ENCODE results near the gene SCD5. TPM values are rescaled to one million over a fixed set of nuclear protein-coding genes. Genes with fewer than 3 reads are reported as not detected.

SCD5 gene
- total and polyA plus RNA-seq, 2 of the 4 experiments (the other 2 are of a cell fraction) = 12.4 to 13.5 TPM

DNA sequence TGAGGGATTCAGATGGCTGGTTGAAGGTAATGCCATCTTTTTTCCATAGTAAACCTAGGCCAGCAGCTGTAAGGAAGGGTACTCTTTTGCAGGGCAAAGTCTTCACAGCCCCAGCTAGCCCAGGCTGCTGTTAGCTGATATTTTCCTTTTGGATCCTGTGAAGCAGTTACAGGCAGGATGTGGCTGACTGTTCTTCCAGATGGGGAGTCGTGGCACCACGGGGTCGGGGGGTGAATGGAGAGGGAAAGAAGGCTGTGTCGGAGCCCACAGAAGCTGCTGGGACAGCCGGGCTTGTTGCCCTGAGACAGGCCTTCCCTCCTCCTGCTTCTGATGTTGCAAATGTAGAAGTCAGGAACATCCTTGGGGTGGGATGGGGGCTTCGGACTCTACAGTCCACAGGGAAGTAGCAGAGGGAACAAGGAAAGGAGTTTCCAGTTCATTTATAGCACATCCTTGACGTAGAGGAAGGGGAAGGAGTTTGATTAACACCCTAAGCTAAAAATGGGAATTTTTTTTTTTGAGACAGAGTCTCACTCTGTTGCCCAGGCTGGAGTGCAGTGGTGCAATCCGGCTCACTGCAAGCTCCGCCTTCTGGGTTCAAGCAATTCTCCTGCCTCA lies 172.2 kb downstream of the SCD5 start:
- no peak overlapping the region for H2BK5ac ChIP-seq (ENCODE audit: low read depth, low read length, poor library complexity, severe bottlenecking)
- H3K27me3 ChIP-seq (ENCODE audit: control insufficient read depth, insufficient read depth, low read length) = no peaks in the 10 kb centered on the region; the same call in 1 of the 2 replicates
- ChIA-PET POLR2A (ENCODE audit: unreplicated experiment) (no interaction called here), CTCF (no interaction called here)
- no peak overlapping the region for H3K56ac ChIP-seq (ENCODE audit: extremely low read depth, insufficient read depth, low read length)
- peaks cover 6% of the 10 kb centered on the region; the same call in 1 of the 2 replicates for H3K9me1 ChIP-seq (ENCODE audit: insufficient read depth, low read length)
- H4K5ac ChIP-seq (ENCODE audit: low read depth, low read length) = no peak overlapping the region
- no peak overlapping the region for H3K4ac ChIP-seq (ENCODE audit: low read depth, low read length)
- no peak overlapping the region for H2BK20ac ChIP-seq (ENCODE audit: low read depth, low read length)
- H4K20me1 ChIP-seq (ENCODE audit: insufficient read depth, low read length) = no peaks in the 10 kb centered on the region
- H2AFZ ChIP-seq (replicated peaks; ENCODE audit: low read length, poor library complexity) = no peak overlapping the region
- no peaks in the 10 kb centered on the region for H3K79me1 ChIP-seq (ENCODE audit: low read depth in 1 of 2, low read length in 2 of 2)
- H2AK9ac ChIP-seq (replicated peaks; ENCODE audit: low read depth, low read length, poor library complexity) = no peak overlapping the region
- H2BK120ac ChIP-seq (ENCODE audit: low read depth, low read length) = no peak overlapping the region
- BruUV-seq (replicated peaks) = no TSS peak
- H4K91ac ChIP-seq (ENCODE audit: insufficient read depth, low read depth, low read length) = no peak overlapping the region
- H3K4me3 ChIP-seq (ENCODE audit: insufficient read depth, low read depth, low read length) = no peak overlapping the region
- no peak overlapping the region for H3K18ac ChIP-seq (ENCODE audit: low read depth, low read length)
- DNase-seq (no peak), ATAC-seq (ENCODE audit: low read depth) (no peak)
- no peaks in the 10 kb centered on the region for H3K9me3 ChIP-seq (ENCODE audit: control insufficient read depth, insufficient read depth, low read length)
- H3K4me1 ChIP-seq (ENCODE audit: control insufficient read depth, insufficient read depth, low read length) = no peaks in the 10 kb centered on the region; the same call in 1 of the 2 replicates
- H3K9ac ChIP-seq (ENCODE audit: low read depth, low read length) = no peak overlapping the region
- dilution Hi-C loops (cut with HindIII; ENCODE audit: low sequenced_read_pairs, unreplicated experiment) (no loop called here), in situ Hi-C loops (cut with MboI; ENCODE audit: low sequenced_read_pairs) (no loop called here), intact Hi-C loops (cut with micrococcal nuclease) (no loop called here)
- H2BK15ac ChIP-seq (ENCODE audit: low read depth, low read length) = no peak overlapping the region
- TF ChIP-seq, protein P1, sequence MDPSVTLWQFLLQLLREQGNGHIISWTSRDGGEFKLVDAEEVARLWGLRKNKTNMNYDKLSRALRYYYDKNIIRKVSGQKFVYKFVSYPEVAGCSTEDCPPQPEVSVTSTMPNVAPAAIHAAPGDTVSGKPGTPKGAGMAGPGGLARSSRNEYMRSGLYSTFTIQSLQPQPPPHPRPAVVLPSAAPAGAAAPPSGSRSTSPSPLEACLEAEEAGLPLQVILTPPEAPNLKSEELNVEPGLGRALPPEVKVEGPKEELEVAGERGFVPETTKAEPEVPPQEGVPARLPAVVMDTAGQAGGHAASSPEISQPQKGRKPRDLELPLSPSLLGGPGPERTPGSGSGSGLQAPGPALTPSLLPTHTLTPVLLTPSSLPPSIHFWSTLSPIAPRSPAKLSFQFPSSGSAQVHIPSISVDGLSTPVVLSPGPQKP (IDR thresholded peaks at IDR 0.05; ENCODE audit: borderline replicate concordance, low read depth, low read length) = no peak
- TF ChIP-seq, protein P2, sequence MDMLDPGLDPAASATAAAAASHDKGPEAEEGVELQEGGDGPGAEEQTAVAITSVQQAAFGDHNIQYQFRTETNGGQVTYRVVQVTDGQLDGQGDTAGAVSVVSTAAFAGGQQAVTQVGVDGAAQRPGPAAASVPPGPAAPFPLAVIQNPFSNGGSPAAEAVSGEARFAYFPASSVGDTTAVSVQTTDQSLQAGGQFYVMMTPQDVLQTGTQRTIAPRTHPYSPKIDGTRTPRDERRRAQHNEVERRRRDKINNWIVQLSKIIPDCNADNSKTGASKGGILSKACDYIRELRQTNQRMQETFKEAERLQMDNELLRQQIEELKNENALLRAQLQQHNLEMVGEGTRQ (IDR thresholded peaks at IDR 0.05; ENCODE audit: low read depth, low read length) = no peak
- TF ChIP-seq CEBPB (IDR thresholded peaks at IDR 0.05; ENCODE audit: low read depth, low read length) (no peak), SMC3 (IDR thresholded peaks at IDR 0.05; ENCODE audit: low read depth, low read length) (no peak), NFE2L2 (IDR thresholded peaks at IDR 0.05; ENCODE audit: low read depth, low read length) (no peak), MXI1 (IDR thresholded peaks at IDR 0.05; ENCODE audit: borderline replicate concordance, low read depth, low read length) (no peak), BHLHE40 (IDR thresholded peaks at IDR 0.05; ENCODE audit: low read depth, low read length) (no peak), CHD1 (IDR thresholded peaks at IDR 0.05; ENCODE audit: low read depth, low read length) (no peak), POLR2A (IDR thresholded peaks at IDR 0.05; ENCODE audit: low read depth, low read length) (no peak), RCOR1 (IDR thresholded peaks at IDR 0.05; ENCODE audit: insufficient replicate concordance, low read length) (no peak)
- TF ChIP-seq, protein P3, sequence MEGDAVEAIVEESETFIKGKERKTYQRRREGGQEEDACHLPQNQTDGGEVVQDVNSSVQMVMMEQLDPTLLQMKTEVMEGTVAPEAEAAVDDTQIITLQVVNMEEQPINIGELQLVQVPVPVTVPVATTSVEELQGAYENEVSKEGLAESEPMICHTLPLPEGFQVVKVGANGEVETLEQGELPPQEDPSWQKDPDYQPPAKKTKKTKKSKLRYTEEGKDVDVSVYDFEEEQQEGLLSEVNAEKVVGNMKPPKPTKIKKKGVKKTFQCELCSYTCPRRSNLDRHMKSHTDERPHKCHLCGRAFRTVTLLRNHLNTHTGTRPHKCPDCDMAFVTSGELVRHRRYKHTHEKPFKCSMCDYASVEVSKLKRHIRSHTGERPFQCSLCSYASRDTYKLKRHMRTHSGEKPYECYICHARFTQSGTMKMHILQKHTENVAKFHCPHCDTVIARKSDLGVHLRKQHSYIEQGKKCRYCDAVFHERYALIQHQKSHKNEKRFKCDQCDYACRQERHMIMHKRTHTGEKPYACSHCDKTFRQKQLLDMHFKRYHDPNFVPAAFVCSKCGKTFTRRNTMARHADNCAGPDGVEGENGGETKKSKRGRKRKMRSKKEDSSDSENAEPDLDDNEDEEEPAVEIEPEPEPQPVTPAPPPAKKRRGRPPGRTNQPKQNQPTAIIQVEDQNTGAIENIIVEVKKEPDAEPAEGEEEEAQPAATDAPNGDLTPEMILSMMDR (conservative IDR thresholded peaks at IDR 0.05; ENCODE audit: low read depth, low read length) = no peak
- H3K23ac ChIP-seq (ENCODE audit: low read depth, low read length) = no peak overlapping the region
- H3K4me2 ChIP-seq (ENCODE audit: low read depth, low read length) = no peak overlapping the region
- H2AK5ac ChIP-seq (ENCODE audit: low read depth, low read length) = no peak overlapping the region
- WGBS, 2 experiments (ENCODE audit: extremely low coverage in 2 of 2, insufficient read length in 1 of 2) = 100% methylated on average over 1 of the region's 9 CpGs; no CpG with 5 or more reads in 1 of the 2 experiments
- no peak overlapping the region for H4K8ac ChIP-seq (ENCODE audit: low read depth in 2 of 2, low read length in 2 of 2)
- H3K27ac ChIP-seq (ENCODE audit: insufficient read depth, low read length) = no peak overlapping the region
- H3K36me3 ChIP-seq (ENCODE audit: control insufficient read depth, insufficient read depth, low read length) = no peaks in the 10 kb centered on the region
- no peak overlapping the region for H3K14ac ChIP-seq (replicated peaks; ENCODE audit: low read depth, low read length)

All from IMR-90 (cell line).